GM12891 (cell line): ENCODE data around the gene CACNA1H.

Source experiments
- DNase-seq: peaks from one replicate; pipeline ENCODE4 v3.0.0; 2011; ENCODE audit warnings: low spot score; ENCODE audit not compliant: insufficient read length
- FAIRE-seq: peaks from 2 replicates; lab custom pipeline; 2011; peaks lifted over from hg19 to GRCh38; lab: Jason Lieb, UNC
- PAX5 ChIP-seq: IDR thresholded peaks from 2 replicates; pipeline ENCODE4 v1.6.1; 2011; ENCODE audit warnings: low read length, moderate library complexity, mild to moderate bottlenecking; ENCODE audit not compliant: insufficient read depth, severe bottlenecking
- POLR2A ChIP-seq: IDR thresholded peaks from 2 replicates; pipeline ENCODE4 v1.6.1; 2011; ENCODE audit warnings: low read depth, low read length, control low read depth
- POLR2AphosphoS5 ChIP-seq: IDR thresholded peaks from 2 replicates; pipeline ENCODE4 v1.6.1; 2011; ENCODE audit warnings: low read depth, low read length, control low read depth
- POU2F2 ChIP-seq: IDR thresholded peaks from 2 replicates; pipeline ENCODE4 v1.6.1; 2011; ENCODE audit warnings: low read depth, mild to moderate bottlenecking, control low read depth, low read length, moderate library complexity
- SPI1 ChIP-seq: IDR thresholded peaks from 2 replicates; pipeline ENCODE4 v1.6.1; 2011; ENCODE audit warnings: low read depth, low read length, control low read depth
- TAF1 ChIP-seq: IDR thresholded peaks from 2 replicates; pipeline ENCODE4 v1.6.1; 2011; ENCODE audit warnings: low read depth, low read length, control low read depth

CACNA1H gene

DNA sequence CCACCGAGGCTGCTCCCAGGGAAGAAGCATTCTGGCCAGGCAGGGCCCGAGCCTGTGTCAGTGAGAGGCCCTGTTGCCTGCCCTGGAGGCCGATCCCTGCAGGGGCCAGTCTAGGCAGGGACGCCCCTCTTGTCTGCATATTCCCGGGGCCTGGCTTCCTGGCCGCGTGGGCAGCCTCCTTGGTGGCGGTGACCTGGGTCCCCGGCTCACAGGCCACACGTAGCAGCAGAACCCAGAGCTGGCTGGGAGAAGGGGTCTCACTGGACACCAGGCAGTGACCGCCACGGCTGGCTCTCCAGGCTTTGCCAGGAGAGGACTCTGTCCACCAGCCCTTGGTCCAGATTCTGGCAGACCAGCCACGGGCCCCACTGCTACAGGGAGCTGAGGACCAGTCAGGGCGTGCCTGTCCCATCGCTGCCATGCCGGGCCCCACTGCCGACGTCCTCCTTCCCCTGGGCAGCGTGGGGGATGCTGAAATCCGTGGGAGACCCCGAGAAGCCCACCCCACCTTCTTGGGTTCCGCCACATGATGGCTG lies 3.7 kb upstream of the CACNA1H start:
- no peak for TF ChIP-seq POLR2AphosphoS5
- no peak for TF ChIP-seq PAX5
- no peak for TF ChIP-seq TAF1
- no peak for TF ChIP-seq SPI1
- TF ChIP-seq POLR2A: no peak
- TF ChIP-seq POU2F2: no peak
- no peak for DNase-seq
- FAIRE-seq: no peak

DNA sequence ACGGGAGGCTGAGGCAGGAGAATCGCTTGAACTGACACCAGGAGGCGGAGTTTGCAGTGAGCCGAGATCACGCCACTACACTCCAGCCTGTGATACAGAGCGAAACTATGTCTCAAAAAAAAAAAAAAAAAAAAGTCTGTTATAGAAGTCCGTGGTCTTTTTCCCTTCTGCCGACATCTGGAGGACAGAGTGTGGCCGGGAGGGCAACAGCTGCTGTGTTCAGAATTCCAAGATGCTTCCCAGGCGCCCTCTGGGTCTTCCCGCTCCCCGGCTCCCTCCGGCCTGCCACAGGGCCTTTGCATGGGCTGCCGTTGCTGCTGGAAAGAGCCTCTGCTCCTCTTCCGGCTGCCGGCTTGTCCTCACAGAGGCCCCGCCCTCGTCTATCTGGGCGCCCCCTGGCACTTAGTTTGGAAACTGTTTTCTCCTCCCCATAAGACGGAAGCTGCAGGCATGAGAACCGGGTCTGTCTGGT lies 2.4 kb upstream of the CACNA1H start:
- FAIRE-seq: no peak
- TF ChIP-seq POLR2A: no peak
- no peak for TF ChIP-seq SPI1
- no peak for DNase-seq

DNA sequence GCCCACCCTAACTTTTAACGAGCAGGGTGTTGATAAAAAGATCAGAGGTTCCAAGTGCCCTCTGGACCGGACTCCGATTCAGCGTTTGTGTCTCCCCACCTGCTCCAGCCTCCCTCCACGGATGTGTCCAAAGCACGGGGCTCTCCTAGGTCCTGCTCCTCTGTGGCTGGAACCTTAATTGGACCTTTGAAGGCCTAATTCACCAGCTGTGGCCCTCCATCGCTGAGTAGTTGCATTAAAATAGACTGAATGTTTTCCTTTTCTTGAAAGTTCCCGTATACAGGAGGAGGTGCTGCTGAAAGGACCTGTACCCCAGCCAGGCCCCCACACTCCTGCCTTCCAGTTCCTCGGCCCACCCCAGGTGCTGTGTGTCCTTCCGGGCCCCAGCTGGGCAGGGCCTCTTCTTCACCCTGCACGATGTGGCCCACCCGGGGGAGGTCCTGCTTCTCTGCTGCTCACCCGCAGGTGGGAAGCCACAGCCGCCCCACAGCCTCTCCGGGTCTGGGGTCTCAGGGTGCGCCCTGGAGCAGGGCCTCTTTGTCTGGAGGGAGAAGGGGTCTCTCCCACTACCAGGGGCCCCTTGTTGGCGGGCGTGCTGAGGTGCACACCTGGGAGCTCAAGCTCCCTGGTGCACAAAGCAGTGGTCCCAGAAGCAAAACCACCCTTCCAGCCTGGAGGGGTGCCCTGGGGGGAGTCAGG lies 1.3 kb upstream of the CACNA1H start:
- FAIRE-seq (no peak), DNase-seq (no peak)
- TF ChIP-seq POLR2A: no peak
- TF ChIP-seq TAF1: no peak
- TF ChIP-seq POLR2AphosphoS5: no peak
- TF ChIP-seq POU2F2: no peak
- TF ChIP-seq PAX5: no peak
- TF ChIP-seq SPI1: no peak

DNA sequence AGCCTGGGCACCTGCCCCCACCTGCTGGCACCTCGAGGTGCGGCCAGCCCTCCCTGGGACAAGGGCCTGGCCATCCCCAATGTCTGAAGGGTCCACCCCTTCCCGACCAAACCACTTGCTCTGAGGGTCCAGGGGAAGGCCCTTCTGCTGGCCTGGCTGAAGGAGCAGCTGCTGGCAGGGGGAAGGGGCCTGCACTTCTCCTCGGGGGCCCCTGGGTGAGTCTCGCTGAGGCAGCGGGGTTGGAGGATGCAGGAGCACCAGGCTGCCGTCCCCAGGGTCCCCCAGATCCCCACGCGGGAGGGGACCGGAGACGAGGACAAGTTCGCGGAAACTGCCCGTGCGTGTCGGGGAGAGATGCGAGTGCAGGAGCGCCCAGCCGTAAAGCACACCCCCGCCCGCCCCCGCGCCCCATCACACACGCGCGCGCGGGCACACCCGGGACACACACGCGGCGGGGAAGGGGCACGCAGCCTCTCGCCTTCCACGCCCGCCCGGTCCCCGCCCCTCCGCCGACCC lies 725 bp upstream of the CACNA1H start:
- DNase-seq (no peak), FAIRE-seq (no peak)
- no peak for TF ChIP-seq POLR2AphosphoS5
- TF ChIP-seq TAF1: no peak
- TF ChIP-seq SPI1: no peak
- no peak for TF ChIP-seq POLR2A
- no peak for TF ChIP-seq PAX5
- no peak for TF ChIP-seq POU2F2

DNA sequence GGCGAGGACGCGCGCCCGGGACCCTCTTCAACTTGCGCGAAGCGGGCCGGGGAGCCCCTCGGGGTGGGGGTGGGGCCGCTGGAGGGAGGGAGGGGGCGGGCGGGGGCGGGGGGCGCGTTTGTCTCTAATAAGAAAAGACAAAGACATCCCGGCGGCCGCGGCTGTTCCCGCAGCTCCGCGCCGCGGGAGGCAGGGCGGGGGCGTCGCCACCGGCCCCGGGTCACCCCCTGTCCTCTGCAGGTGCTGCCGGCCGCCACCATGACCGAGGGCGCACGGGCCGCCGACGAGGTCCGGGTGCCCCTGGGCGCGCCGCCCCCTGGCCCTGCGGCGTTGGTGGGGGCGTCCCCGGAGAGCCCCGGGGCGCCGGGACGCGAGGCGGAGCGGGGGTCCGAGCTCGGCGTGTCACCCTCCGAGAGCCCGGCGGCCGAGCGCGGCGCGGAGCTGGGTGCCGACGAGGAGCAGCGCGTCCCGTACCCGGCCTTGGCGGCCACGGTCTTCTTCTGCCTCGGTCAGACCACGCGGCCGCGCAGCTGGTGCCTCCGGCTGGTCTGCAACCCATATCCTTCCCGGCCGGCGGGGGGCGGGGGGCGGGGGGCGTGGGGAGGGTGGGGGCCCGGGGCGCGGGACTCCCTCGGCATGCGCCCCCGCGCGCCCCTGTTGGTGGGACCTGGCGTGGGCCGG lies 714 bp downstream of the CACNA1H start:
- DNase-seq: no peak
- FAIRE-seq: no peak
- TF ChIP-seq POU2F2 (no peak), TAF1 (no peak), POLR2AphosphoS5 (no peak), SPI1 (no peak), PAX5 (no peak)

DNA sequence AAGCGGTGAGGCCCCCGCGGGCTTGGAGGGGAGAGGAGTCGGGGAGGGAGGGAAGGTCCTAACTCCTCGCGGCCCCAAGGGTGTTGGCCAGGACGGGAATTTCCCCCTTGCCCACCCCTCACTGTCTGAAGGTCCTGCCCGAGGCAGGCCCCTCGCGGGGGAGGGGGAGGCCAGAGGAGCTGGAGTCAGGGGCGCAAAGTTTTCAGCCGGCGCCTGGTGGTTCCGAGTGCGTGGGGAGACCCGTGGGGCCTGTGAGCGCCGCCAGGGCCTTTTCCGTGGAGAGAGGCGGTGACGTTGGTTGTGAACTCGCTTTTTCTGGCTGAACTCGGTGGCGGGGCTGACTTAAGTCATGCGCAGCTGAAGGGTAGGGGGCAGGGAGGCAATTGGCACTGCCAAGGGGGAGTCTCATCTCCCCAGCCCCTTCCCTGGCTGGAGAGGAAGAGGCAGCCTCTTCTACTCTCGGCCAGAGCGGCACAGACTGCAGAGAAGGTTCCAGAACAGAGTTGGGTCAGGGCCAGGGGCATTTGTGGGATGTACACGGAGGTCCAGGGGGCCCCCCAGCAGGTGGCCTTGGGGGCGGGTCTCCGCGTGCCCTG lies 1.5 kb downstream of the CACNA1H start:
- FAIRE-seq: no peak
- TF ChIP-seq POLR2A: no peak
- TF ChIP-seq SPI1: no peak
- no peak for DNase-seq

DNA sequence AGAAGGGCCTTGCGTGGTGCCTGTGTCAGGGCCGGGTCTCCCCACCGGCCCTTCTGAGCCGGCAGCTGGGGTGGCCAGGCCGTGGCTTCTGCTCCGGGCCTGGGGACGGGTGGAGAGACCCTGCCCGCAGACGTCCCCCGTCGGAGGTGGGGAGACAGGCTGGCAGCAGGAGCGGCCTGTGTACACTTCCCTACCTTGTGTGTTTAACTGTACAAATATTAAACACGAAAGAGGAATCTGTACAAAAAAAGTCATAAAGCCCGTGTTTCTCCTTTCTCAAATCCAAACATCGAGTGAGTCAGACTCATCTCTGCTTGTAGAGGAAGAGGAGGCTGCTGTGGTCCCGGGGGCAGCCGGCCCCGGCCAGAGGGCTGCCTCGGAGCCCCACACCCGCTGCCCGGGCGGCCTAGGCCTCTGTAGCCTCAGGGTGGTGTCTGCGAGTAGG lies 2.0 kb downstream of the CACNA1H start:
- DNase-seq: no peak
- no peak for FAIRE-seq
- TF ChIP-seq POLR2A: no peak
- no peak for TF ChIP-seq POLR2AphosphoS5
- no peak for TF ChIP-seq TAF1
- no peak for TF ChIP-seq PAX5
- TF ChIP-seq POU2F2: no peak
- TF ChIP-seq SPI1: no peak

DNA sequence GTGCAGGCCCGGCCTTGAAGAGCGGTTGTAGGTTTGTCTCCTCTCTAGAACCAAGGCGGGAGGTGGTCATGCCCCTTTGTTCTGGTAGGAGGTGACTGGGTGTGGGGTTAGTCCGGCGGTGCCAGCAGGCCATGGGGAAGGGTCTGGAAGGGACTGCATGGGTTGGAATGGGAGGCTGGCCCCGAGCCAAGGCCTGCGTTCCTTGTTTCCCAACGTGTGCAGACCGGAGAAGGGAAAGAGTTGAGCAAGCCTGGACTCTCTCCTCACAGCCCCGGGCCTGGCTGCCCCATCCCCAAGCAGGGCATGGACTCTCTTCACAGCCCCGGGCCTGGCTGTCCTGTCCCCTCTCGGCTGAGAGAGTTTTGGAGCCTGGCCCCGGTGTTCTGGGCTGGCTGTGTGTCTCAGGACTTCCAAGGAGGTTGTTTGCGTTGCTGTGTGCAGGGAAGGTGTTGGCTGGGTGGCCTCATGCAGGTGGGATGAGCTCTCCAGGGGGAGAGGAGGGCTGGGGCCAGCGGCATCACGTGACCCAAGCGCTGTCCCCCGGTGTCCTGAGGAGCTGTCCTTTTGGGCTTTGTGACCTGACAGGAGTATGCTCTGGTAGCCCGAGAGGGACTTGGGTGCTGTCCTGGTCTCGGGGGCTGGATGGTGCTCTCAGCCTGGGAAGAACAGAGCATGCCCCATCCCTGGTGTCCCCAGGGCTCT lies 2.6 kb downstream of the CACNA1H start:
- TF ChIP-seq POU2F2: no peak
- TF ChIP-seq POLR2A: no peak
- no peak for TF ChIP-seq POLR2AphosphoS5
- TF ChIP-seq SPI1: no peak
- TF ChIP-seq TAF1: no peak
- no peak for FAIRE-seq

More for the DNA sequence above, 2.6 kb downstream of the CACNA1H start:
- no peak for DNase-seq
